Endothelial cell of umbilical vein (primary cell): ENCODE results near the gene DMBT1.

Experiments used
- CTCF ChIP-seq, 2 donors: IDR thresholded peaks; 1 replicate in 1 of 2; 2 replicates in 1 of 2; pipeline ENCODE4 v1.5.1; 2011; ENCODE audit warnings: low read length in 2 of 2, mild to moderate bottlenecking in 2 of 2, moderate library complexity in 2 of 2, control low read depth in 1 of 2, inconsistent platforms in 1 of 2, low read depth in 1 of 2; ENCODE audit not compliant: insufficient read depth in 1 of 2; ENCODE audit errors: extremely low read depth in 1 of 2
- POLR2A ChIP-seq: IDR thresholded peaks from 2 replicates; pipeline ENCODE4 v1.6.1; 2012; ENCODE audit warnings: low read depth, mild to moderate bottlenecking, control low read depth, low read length
- POLR2AphosphoS5 ChIP-seq: IDR thresholded peaks from 2 replicates; pipeline ENCODE4 v1.6.1; 2012; ENCODE audit warnings: low read depth, mild to moderate bottlenecking, control low read depth, low read length, moderate library complexity; ENCODE audit not compliant: insufficient read depth

GRCh38 chr10:122526892-122527291, 33.7 kb upstream of the DMBT1 start:
- TF ChIP-seq CTCF (IDR thresholded peaks at IDR 0.05; ENCODE audit: extremely low read depth in 1 of 2, insufficient read depth in 1 of 2, low read depth in 1 of 2, low read length in 2 of 2): no peak
- no peak for TF ChIP-seq POLR2A
- TF ChIP-seq POLR2AphosphoS5: no peak
